GM11168 (cell line): Measurements from ENCODE around the gene MACIR.

Experiments
- in situ Hi-C: fragments of 300-500 bp; cut with MboI; formaldehyde crosslinking; loops from one replicate; pipeline ENCODE4 v1.12.0; 2022; ENCODE audit warnings: low sequenced_read_pairs; ENCODE audit not compliant: unreplicated experiment

The MACIR gene

DNA sequence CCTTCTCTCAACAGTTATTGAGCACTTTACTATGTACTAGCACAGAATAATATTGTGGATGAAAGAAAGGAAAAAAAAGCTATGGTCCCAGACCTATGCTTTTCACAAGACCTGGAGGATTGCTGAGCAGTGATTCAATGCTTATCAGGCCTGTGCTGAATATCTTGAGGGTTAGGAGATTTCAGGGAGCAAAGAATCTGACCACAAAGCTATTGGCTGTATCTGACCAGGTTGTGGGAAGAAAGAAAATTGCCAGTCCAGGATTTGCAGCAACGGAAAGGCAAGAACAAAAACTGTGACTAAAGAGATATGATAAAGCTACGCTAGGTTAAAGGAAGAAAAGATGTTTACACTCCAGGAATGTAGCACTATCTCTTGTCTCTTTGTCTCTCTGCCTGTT lies 14.9 kb upstream of the MACIR start:
- in situ Hi-C loops: no loop called here

DNA sequence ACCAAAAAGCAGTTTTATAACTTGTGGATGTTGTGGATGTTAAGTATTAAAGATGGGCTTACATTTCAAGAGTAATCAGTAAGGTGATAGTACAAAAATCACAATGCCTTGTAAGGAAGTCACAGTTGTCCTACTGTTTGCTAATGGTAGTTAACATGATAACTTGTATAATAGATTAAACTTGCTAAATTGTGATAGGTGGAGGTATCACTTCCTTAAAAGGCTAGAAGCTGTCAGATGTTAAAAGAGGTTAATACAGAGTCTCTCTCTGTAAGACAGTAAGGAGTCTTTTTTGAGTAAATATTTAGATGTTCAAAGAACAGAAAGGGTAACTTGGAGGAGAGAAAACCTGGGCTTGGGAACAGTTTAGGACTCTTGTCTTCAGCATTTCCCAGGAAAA lies 14.2 kb upstream of the MACIR start:
- in situ Hi-C loops: no loop called here

DNA sequence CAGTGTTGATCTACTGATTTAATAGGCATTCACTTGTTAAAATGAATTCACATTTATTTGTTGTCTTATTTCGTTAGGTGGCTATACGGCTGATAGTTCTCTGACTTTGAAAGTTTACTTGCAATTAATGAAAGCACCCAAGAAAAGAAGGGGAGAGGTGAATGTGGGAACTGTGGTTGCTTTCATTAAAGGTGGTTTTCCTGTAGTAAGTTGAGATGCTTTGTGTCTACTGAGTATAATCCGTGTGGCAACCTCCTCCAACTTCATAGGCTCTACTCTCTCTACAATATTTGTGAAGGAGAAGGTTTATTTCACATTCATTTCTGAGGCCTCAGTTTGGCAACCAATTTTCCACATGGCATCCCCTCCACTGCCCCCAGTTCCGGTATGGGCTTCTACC lies 12.8 kb upstream of the MACIR start:
- in situ Hi-C loops: no loop called here

DNA sequence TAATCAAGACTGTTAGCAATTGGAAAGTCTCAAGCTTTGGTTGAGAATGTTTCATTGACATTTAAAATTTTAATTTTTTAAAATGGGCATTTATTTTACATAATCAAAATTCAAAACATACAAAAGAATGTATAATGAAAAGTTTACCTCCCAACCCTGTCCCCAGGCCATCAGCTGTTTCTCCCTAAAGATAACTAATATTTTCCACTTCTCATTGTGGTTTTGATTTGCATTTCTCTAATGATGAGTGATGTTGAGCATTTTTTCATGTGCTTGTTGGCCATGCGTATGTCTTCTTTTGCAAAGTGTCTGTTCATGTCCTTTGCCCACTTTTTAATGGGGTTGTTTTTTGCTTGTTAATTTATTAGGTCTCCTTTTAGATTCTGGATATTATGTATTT lies 11.4 kb upstream of the MACIR start:
- in situ Hi-C loops: no loop called here

DNA sequence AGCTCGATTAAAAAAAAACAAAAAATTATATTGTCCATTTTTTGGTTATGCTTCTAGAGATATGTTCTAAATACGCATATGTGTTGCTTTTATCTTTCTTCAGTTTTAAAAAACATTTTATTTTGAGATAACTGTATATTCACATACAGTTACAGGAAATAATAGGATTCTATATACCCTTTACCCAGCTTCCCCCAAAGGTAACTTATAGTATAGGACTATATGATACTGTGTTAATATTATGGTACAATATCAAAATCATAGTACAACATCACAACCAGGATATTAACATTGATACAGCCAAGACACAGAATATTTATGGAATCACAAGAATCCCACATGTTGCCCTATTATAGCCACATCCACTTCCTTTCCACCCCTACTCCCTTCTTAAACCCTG lies 9.5 kb upstream of the MACIR start:
- in situ Hi-C loops: no loop called here

DNA sequence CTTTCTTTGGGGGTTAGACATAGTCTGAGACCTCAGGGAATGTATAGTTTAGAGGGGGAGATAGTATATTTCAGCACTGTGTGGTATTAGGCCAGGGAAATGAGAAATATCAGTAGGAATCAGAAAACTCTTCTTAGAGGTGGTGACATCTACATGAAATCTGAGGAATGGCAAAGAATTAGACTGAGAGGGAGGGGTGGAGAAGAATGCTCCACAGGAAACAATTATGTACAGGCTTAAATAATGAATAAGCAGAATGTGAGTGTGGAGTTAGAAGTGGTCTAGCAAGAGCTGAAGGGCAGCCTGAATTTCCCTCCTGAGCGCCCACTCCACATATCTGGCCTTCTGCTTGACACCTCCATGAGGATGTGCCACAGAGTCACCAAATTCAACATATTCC lies 3.6 kb upstream of the MACIR start:
- in situ Hi-C loops: loop anchor here (10.0 kb wide), 1 partner anchor 200 kb away; no protein-coding TSS in a partner anchor

DNA sequence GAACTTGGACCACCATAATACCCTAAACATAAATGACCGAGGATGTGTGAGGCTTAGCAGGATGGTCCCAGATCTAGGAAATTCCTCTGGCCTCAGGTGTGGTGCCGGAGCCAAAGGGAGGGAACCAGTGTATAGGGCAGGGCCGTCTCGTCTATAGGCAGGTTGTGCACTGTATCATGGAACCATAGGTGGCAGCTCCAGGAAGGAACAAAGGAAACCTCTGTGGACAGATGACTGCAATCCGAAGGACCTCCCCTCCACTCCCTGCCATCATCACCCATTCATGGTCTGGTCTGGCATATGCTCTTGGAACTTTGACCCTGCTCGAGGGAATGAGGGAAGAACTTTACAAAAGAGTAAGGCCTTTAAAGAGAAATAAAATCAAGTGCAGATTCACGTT lies 2.9 kb upstream of the MACIR start:
- in situ Hi-C loops: loop anchor here (10.0 kb wide), 1 partner anchor 199 kb away; no protein-coding TSS in a partner anchor

DNA sequence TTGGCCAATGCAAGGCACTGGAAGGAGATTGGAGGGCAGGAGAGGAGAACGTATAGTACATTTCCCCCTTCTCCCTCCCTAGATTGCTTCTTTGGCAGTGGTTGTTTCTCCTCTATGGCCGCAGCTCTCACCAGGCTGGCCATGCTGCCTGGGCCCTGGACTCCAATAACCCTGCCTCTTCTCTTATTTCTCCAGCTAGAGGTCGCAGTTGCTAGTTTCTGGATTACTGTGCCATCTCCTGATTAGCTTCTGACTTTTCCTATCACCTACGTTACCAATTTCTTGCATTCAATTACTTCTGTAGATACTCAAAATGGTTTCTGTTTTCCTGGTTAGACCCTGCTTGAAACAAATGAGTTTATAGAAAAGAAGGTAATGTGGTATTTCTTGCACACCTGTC lies 2.4 kb upstream of the MACIR start:
- in situ Hi-C loops: loop anchor here (10.0 kb wide), 1 partner anchor 199 kb away; no protein-coding TSS in a partner anchor

DNA sequence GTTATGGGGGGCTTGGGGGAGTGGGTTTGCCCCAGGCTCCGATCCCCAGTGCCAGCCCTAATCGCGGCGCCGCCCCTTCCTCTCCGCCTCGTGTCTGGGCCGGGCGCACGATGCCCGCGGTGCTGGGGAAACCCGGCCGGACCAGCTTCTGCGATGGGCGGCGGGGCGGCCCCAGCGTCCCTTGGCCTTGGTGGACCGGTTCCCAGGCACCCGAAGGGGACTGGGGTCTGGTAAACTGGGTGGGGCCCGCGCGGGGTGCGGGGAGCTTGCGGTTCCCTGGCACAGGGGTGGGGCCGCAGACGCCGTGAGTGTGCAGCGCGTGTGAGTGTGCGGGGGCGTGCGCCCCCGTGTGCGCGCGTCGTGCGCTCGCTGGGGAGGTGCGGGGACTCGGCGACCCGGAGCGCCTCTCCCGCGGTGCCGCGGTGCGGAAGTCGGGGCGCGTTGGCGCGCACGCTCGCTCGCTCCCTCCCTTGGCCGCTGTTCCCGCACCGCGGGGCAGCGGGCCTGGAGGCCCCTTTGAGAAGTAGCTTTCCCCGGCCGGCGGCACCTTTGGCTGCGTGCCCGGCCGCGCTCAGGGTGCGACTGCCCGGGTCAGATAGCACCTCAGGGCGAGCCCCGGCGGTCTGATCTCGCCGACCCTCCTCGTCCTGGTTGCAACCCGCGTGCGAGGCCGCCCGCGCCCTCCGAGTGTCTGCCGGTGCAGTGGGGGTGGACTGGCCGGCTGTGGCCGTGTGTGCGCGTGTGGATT lies 568 bp downstream of the MACIR start:
- in situ Hi-C loops: loop anchor here (10.0 kb wide), 1 partner anchor 196 kb away; no protein-coding TSS in a partner anchor

DNA sequence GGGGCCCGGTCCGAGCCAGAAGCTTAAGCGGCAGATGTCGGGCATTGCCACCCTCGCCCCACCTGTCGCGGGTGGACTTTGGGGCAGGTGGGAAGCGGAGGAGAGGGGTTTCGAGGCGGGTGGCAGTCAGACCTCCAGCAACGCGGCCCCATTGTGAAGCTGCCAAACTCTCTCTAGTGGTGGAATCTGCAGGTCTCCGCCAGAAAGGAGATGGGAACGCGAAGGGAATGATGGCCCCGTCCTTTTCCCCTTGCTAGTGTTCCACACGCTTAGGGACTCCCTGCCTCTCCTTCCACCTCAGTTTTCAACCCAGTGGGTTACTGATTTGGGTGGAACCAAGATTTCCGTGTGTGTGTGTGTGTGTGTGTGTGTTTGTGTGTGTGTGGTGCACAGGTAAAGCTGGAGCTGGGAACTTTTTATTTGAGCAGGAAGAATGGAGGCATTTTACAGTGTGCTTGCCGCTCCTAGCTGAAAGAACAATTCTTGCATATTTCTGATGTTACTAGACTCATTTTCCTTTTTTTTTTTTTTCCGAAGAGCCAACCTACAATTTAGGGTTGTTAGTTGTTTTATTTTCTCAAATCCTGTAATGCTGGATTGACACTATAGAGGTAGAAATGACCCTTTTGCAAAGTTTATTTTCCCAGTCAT lies 1.3 kb downstream of the MACIR start:
- in situ Hi-C loops: loop anchor here (10.0 kb wide), 1 partner anchor 195 kb away; no protein-coding TSS in a partner anchor

DNA sequence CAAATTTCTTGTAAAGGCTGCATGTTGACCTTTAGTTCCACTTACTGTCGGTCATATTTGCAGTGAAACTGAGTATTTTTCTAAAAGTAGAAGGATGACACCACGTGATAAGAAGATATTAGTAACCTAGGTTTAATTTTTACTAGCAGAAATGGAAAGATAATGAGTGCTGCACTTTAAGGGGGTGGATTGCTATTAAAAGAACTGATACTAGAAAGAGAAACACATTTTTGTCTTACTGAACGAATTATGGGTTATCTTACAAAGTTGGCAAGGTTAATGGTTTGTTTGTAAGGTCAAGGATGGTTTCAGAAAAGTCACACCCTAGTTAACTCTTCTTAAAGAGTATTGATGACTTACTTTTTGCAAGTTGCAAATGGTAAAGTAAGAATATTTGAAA lies 2.4 kb downstream of the MACIR start:
- in situ Hi-C loops: no loop called here

DNA sequence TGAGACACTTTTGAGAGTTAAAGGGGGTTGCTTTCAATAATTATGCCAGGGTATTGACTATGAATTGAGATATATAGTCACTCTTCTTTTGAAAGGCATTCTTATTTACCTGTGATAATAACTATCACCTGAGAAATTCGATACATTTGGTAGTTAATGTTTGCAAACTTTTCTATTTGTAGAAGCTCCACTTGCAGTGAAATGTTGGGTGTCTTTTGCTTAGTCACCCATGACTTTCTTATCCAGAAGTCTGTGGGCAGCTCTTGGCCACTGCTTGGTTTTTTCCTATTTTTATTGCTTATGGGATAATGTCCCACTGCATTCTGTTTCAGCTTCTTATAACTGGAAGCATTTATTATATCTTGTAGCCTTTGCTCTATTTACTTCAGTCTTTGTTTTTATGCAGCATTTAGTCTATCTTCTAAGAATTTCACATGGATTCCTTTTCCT lies 3.9 kb downstream of the MACIR start:
- in situ Hi-C loops: no loop called here

DNA sequence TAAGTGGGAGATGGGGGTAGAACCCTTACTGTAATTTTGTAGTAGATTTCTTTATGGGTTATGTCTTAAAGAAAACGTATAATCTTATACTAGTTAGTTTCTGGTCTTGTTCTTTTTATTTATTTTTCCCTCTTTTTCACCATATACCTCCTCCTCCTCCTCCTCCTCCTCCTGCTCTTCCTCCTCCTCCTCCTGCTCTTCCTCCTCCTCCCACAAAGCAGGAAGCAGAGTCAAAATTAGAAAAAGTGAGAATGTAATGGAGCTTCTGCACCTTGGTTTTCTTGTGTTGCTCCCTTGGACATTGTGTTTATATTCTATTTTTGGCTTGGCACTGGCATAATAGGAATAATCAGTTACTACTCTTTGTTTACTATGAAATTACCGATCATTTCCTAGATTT lies 4.5 kb downstream of the MACIR start:
- in situ Hi-C loops: no loop called here

DNA sequence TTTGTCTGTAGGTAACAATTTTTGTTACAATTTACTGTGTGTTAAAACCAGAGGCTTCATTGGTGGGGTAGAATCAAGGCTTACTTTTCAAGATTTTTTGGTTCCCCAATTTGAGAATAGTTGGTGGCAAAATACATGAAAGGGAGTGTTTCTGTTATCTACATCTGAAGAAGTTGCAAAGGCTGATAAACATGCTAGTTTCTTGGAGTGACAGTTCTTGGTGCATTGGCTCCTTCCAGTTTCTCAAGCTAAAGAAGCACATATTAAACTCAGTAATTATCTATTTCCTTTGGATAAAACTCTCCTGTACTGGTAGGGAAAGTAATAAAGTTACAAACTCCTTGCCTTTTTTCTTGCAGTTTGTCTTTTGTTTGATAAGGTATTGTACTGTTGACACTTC lies 5.9 kb downstream of the MACIR start:
- in situ Hi-C loops: no loop called here

DNA sequence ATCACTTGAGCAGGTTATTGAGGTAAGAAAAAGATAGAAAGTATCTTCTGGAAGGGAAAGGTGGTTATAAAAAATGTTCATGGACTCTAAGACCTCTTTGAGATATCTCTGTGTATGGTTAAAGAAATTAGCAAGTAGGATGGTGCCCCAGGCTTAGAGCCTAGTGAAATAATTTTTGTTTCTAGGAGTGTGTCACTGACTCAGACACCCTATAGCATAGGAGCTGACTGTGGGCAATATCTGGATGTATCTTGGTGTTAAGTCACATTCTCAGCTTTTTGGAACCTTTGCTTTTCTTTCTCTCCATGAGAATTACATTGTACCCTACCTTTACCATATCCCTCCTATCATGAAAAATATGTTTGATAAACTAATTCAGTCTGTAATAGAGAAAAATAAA lies 12.0 kb downstream of the MACIR start:
- in situ Hi-C loops: no loop called here

DNA sequence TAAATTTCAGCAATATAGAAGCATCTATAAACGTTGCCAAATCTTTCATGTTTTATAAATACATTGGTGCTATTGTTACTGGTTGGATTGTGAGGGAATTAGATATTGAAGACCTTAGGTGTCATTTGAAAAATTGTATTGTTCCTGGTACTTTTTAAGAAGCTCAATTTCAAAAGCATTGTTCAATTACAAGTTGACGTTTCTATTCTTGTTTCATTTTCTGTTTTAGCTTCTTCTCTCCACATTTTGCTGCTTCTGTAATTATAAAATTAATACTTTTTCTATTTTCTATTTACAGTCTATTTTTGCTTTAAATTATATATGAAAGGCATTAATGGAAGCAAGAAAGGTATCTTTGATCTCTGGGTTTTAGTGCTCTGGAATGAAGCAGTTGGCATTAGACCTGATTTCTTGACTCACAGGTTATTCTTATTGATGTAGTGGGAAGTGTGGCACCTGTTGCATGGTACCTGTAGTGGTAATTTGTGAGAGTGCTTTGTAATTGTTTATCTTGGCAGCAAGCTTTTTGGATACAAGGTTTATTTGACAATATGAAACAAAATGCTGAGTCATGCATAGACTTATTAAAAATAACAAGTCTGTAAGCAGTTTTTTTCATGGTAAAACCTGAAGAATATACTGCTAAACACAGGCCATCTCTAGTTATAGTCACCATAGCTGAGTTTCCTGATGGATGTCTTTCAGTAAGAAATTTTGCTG lies 13.2 kb downstream of the MACIR start:
- in situ Hi-C loops: no loop called here

DNA sequence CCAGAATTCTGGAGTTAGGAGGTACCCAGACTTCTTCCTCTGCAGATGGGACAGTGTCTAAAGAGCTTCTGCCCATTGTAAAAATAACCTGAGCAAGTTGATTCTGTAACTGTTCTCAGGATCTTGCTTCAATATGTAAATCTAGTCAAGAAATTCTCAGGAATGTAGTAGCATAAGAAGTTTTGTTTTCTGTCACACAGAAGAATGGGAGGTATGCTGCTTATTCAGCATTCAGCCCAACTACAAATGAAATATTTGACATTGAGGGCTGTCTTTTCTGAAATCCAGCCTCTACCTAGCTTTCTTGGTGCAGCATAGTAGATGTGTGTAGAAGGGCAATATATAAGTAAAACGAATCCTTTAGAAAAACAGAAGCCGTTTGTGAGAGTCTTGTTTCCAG lies 13.8 kb downstream of the MACIR start:
- in situ Hi-C loops: no loop called here

DNA sequence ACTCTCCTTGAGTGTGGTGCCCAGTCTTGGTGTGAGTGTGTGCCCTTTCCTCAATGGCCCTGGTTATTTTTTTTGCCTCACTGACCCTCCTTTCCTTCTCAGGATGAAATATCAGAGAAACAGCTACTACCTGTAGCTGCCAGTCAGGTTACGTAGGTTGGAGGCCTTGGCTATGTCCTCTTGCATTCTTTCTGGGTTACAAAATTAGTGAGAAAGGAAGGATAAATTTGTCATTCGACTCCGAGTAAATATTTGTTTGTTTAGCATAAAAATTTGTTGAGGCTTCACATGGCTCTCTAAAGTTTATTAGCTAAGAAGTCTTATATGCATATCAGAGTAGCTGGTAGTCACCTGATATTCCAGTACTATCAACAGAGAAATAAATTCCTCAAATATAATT lies 15.4 kb downstream of the MACIR start:
- in situ Hi-C loops: no loop called here

DNA sequence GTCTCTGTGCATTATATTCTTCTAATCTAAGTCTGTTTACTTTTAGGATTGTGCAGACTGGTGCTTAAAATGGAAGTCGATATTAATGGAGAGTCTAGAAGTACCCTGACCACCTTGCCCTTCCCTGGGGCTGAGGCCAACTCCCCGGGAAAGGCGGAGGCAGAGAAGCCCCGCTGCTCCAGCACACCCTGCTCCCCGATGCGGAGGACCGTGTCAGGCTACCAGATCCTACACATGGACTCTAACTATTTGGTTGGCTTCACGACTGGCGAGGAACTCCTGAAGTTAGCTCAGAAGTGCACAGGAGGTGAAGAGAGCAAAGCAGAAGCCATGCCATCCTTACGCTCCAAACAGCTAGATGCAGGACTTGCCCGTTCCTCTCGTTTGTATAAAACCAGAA lies 17.3 kb downstream of the MACIR start:
- in situ Hi-C loops: no loop called here

DNA sequence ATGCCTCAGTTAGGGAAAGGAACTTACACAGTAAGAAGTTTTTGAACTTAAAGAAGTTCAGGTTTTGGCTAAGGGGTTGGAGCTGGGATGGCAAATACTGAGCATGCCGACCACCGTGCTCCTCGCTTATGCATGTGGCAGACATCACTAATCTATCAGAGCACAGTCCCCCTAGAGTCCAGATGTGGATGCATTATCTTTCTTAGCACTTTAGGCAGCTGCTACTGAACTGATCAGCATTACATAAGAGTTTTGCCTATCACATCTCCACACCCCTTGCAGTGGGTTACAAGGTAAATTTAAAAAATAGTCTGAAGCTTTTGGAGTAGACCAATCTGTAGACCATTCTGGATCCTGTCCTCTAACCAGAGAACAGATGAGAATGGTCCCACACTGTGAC lies 22.4 kb downstream of the MACIR start:
- in situ Hi-C loops: no loop called here

DNA sequence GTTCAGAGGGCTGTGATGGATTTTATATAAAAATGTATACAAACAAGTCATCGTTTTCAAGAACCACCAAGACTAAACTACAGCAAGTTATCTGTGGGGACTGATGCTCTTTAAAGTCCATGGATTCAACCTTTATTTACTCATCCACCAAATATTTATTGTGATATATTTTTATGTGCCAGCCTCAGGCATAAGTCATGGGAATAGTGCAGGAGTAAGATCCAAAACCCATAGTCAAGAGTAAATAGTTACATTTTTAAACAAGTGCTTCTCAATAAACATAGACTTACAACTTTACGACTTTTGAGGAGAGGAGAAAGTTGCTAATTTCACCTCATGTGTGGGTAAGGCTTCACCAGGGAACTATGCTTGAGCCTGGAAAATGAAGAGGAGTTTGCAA lies 24.6 kb downstream of the MACIR start:
- in situ Hi-C loops: no loop called here
